T1000 (cell line): Measurements from ENCODE around the gene ASPN.
"Not testable (repeated sequence)": the region's sequence is repeated elsewhere in the genome, so short reads cannot be mapped to it uniquely, and the experiment has no call there.

Experiments
- DNase-seq: peaks from one replicate; lab custom pipeline; 2025; ENCODE audit warnings: mixed read lengths; lab: John Stamatoyannopoulos, UW

The ASPN gene

DNA sequence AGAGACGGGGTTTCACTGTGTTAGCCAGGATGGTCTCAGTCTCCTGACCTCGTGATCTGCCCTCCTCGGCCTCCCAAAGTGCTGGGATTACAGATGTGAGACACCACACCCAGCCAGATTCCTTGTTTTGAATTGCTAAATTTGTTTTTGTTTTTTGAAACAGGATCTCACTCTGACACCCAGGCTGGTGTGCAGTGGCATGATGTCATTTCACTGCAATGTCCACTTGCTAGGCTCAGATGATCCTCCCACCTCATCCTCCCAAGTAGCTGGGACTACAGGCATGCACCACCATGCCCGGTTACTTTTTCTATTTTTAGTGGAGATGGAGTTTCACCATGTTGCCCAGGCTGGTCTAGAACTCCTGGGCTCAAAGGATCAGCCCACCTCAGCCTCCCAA, 71.1 kb downstream of the ASPN start:
- not testable (repeated sequence) for DNase-seq

DNA sequence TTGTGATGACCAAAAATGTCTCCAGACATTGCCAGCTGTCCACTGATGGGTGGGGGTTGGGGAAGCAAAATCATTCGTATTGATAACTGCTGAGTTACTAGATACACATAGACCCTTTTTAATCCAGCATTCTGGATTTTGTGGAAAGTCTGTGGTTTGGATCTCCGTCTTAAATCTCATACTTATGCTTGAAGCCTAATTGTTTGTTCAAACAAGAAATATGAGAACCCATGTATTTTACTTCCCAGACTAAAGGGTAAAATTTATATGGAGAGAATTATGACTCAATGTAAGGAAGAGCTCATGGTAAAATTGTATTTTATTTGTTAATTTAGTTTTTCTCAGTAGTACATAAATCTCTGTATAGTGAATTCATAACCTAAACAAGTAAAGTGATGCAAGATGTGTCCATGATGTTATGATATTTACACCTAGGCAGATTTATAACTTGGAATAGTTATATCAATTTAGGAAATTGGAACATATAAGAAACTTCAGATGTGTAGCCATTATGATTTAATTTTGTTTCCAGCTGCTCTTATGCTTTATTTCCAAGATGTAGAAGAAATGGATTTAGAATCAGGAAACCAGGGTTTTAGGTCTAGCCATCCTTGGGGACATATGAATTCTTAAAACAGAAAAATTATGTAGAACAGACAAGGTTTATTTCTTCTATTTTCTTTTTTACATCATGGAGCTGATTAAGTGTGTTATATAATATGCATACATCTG, 73.4 kb downstream of the ASPN start:
- no peak for DNase-seq

DNA sequence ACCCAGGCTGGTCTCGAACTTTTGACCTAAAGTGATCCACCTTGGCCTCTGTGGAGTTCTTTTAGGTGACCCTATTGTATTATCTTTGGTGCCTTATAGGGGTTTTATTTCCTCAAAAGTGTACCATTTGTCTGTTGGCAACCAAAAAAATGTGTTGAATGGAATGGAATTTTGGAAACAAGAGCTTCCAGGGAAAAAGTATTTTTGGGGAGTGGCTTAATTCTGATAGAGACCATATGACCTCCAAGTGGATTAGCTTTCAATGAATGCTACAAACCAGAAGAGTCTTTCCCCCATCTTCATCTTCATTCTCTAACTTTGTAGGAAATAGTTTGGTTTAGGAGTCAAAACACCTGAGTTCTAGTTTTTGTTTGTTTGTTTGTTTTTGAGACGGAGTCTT, 74.5 kb downstream of the ASPN start:
- no peak for DNase-seq

DNA sequence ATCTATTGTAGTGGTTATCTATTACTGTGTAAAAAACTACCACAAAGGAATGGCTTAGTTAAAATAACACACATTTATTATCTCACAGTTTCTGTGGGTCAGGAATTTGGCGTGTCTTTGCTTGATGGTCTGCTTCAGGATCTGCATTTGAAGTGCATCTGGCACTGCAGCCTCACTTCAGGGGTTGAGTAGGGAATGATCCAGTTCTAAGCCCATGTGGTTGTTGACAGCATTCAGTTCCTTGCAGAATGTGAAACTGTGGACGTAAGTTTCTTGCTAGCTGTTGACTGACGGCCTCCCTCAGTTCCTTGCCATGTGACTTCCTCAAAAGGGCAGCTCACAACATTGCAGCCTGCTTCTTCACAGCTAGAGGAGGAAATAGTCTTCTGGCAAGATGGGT, 75.8 kb downstream of the ASPN start:
- DNase-seq: no peak
